WTC11 (cell line): ENCODE measurements around the gene ABCB11. TPM values are rescaled to one million over a fixed set of nuclear protein-coding genes. Genes with fewer than 3 reads are reported as not detected.

ENCODE experiments used
- ATAC-seq: fragments of 200-7000 bp; cut with Tn5 transposase; 2 replicates; pipeline ENCODE4 v1.10.0; 2021; ENCODE audit warnings: mild to moderate bottlenecking, moderate library complexity
- CTCF ChIA-PET: fragments of 300-600 bp; sonication (Branson Sonifier 250); formaldehyde crosslinking; loops from one replicate; lab custom pipeline; 2021; ENCODE audit warnings: antibody characterized with exemption; lab: Charles Lee
- POLR2A ChIA-PET: fragments of 350-600 bp; sonication (Branson Sonifier 250); formaldehyde crosslinking; loops from one replicate; lab custom pipeline; 2021; ENCODE audit warnings: antibody characterized with exemption; lab: Charles Lee
- DNase-seq: peaks from one replicate; pipeline ENCODE4 v3.0.0; 2021; ENCODE audit warnings: low spot score
- H3K27ac Mint-ChIP-seq: 2 replicates; pipeline ENCODE4 v1.8.0; 2021; ENCODE audit warnings: mixed read lengths
- H3K27me3 Mint-ChIP-seq: 2 replicates; pipeline ENCODE4 v1.8.0; 2021; ENCODE audit warnings: low read depth, mild to moderate bottlenecking, moderate library complexity, mixed read lengths
- H3K36me3 Mint-ChIP-seq: 2 replicates; pipeline ENCODE4 v1.8.0; 2021; ENCODE audit warnings: mixed read lengths
- H3K4me1 Mint-ChIP-seq: 2 replicates; pipeline ENCODE4 v1.8.0; 2022; ENCODE audit warnings: mixed read lengths
- H3K4me3 Mint-ChIP-seq: 2 replicates; pipeline ENCODE4 v1.8.0; 2021; ENCODE audit warnings: mild to moderate bottlenecking, moderate library complexity, mixed read lengths
- H3K9me3 Mint-ChIP-seq: 2 replicates; pipeline ENCODE4 v1.8.0; 2021; ENCODE audit warnings: mixed read lengths
- ATF1 ChIP-seq: sonication (generic); formaldehyde crosslinking; IDR thresholded peaks from 2 replicates; pipeline ENCODE4 v1.8.1; 2023; ENCODE audit warnings: mild to moderate bottlenecking, moderate library complexity, missing genetic modification reagents
- CBFB ChIP-seq: sonication (generic); formaldehyde crosslinking; IDR thresholded peaks from 2 replicates; pipeline ENCODE4 v1.8.1; 2022; ENCODE audit warnings: mild to moderate bottlenecking, low read depth, missing genetic modification reagents
- CREB1 ChIP-seq: sonication (generic); formaldehyde crosslinking; IDR thresholded peaks from 2 replicates; pipeline ENCODE4 v1.8.0; 2023; ENCODE audit warnings: mild to moderate bottlenecking, missing genetic modification reagents
- GTF2I ChIP-seq: fragments of 250-450 bp; sonication (Bioruptor Pico); conservative IDR thresholded peaks from 2 replicates; pipeline ENCODE4 v1.4.0; 2021; ENCODE audit warnings: mild to moderate bottlenecking
- HMGA2 ChIP-seq: fragments of 250-450 bp; sonication (Bioruptor Pico); IDR thresholded peaks from 2 replicates; pipeline ENCODE4 v1.4.0; 2021; ENCODE audit warnings: mild to moderate bottlenecking, moderate library complexity
- IRF2 ChIP-seq: sonication (generic); formaldehyde crosslinking; IDR thresholded peaks from 2 replicates; pipeline ENCODE4 v1.8.0; 2022; ENCODE audit warnings: low read depth, missing genetic modification reagents, borderline replicate concordance
- MXD4 ChIP-seq: fragments of 250-450 bp; sonication (Bioruptor Pico); IDR thresholded peaks from 2 replicates; pipeline ENCODE4 v1.8.0; 2021; ENCODE audit warnings: mild to moderate bottlenecking, moderate library complexity, borderline replicate concordance
- MYBL2 ChIP-seq: sonication (generic); formaldehyde crosslinking; IDR thresholded peaks from 2 replicates; pipeline ENCODE4 v1.8.1; 2023; ENCODE audit warnings: mild to moderate bottlenecking, moderate library complexity, missing genetic modification reagents
- NFATC4 ChIP-seq: fragments of 250-450 bp; sonication (Bioruptor Pico); IDR thresholded peaks from 2 replicates; pipeline ENCODE4 v1.9.0; 2021; ENCODE audit warnings: mild to moderate bottlenecking
- NFE2L1 ChIP-seq: sonication (generic); formaldehyde crosslinking; IDR thresholded peaks from 2 replicates; pipeline ENCODE4 v1.8.1; 2023; ENCODE audit warnings: missing genetic modification reagents
- NR1H2 ChIP-seq: sonication (generic); formaldehyde crosslinking; IDR thresholded peaks from 2 replicates; pipeline ENCODE4 v1.9.0; 2021; ENCODE audit warnings: mild to moderate bottlenecking, moderate library complexity, missing genetic modification reagents
- OVOL2 ChIP-seq: fragments of 250-450 bp; sonication (Bioruptor Pico); IDR thresholded peaks from 2 replicates; pipeline ENCODE4 v1.9.0; 2021; ENCODE audit warnings: mild to moderate bottlenecking, borderline replicate concordance
- PRRX2 ChIP-seq: fragments of 250-450 bp; sonication (Bioruptor Pico); IDR thresholded peaks from 2 replicates; pipeline ENCODE4 v1.8.0; 2021; ENCODE audit warnings: mild to moderate bottlenecking
- SP1 ChIP-seq: sonication (generic); formaldehyde crosslinking; conservative IDR thresholded peaks from 2 replicates; pipeline ENCODE4 v1.8.1; 2022; ENCODE audit warnings: missing genetic modification reagents
- TEAD1 ChIP-seq: sonication (generic); formaldehyde crosslinking; IDR thresholded peaks from 2 replicates; pipeline ENCODE4 v1.8.0; 2022; ENCODE audit warnings: mild to moderate bottlenecking, missing genetic modification reagents
- TP53 ChIP-seq: sonication (generic); formaldehyde crosslinking; IDR thresholded peaks from 2 replicates; pipeline ENCODE4 v1.8.1; 2023; ENCODE audit warnings: mild to moderate bottlenecking, missing genetic modification reagents
- ZNF138 ChIP-seq: sonication (generic); formaldehyde crosslinking; conservative IDR thresholded peaks from 2 replicates; pipeline ENCODE4 v1.8.1; 2022; ENCODE audit warnings: mild to moderate bottlenecking, moderate library complexity, missing genetic modification reagents
- ZNF416 ChIP-seq: fragments of 250-450 bp; sonication (Bioruptor Pico); IDR thresholded peaks from 2 replicates; pipeline ENCODE4 v1.9.0; 2021; ENCODE audit warnings: mild to moderate bottlenecking, inconsistent platforms
- total RNA-seq: library from RNA; stranded (reverse); gene quantifications from 3 replicates; pipeline ENCODE4 v1.2.3, GENCODE V29; 2021
- TF ChIP-seq, protein P1 (sequence below): sonication (generic); formaldehyde crosslinking; conservative IDR thresholded peaks from 2 replicates; pipeline ENCODE4 v1.8.1; 2022; ENCODE audit warnings: mild to moderate bottlenecking, missing genetic modification reagents
- TF ChIP-seq, protein P2 (sequence below): sonication (generic); formaldehyde crosslinking; IDR thresholded peaks from 2 replicates; pipeline ENCODE4 v1.8.1; 2022; ENCODE audit warnings: missing genetic modification reagents, borderline replicate concordance
- TF ChIP-seq, protein P3 (sequence below): sonication (generic); formaldehyde crosslinking; IDR thresholded peaks from 2 replicates; pipeline ENCODE4 v1.8.1; 2023; ENCODE audit warnings: mild to moderate bottlenecking, missing genetic modification reagents, moderate library complexity
- TF ChIP-seq, protein P4 (sequence below): sonication (generic); formaldehyde crosslinking; IDR thresholded peaks from 2 replicates; pipeline ENCODE4 v1.8.0; 2022; ENCODE audit warnings: mild to moderate bottlenecking, missing genetic modification reagents
- TF ChIP-seq, protein P5 (sequence below): fragments of 250-450 bp; sonication (Bioruptor Pico); IDR thresholded peaks from 2 replicates; pipeline ENCODE4 v1.8.0; 2021; ENCODE audit warnings: mild to moderate bottlenecking
- TF ChIP-seq, protein P6 (sequence below): fragments of 250-450 bp; sonication (Bioruptor Pico); IDR thresholded peaks from 2 replicates; pipeline ENCODE4 v1.9.0; 2021; ENCODE audit warnings: moderate library complexity, mild to moderate bottlenecking, inconsistent platforms, borderline replicate concordance

The ABCB11 gene
- total RNA-seq, 1 experiment from 2014 or later, result 0.77 TPM

DNA sequence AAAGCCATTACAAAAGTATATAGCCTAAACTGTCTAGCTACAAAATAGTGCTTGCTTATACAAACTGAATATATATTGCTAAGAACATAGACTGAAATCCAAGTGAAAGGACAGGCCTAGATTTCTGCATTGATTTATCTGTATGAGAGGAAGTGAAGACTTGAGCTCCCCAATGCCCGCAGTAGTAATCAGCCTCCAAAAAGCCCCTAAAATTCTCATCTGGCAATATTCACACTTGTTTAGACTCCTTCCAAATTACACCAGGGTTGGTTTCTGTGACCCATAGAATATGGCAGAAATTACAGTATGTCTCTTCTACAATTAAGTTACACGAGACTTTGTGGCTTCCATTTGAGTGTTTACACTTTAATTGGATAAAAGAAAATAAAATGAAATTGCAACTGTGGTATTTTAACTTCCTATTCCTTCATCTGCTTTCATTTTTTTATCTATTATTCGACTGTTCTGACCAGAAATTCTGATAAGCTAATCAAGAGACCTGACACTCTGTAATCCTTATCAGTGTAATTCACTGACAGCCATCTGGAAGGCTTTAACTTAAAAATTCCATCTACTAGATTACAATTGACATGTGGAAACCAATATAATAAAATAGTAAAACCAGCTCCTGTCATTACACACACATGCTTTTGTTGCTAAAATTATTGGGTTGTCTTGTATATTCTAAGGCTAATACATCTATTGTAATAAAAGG, 21.1 kb downstream of the ABCB11 start (continued):
- no peak for TF ChIP-seq NR1H2
- TF ChIP-seq MYBL2 (CRISPR knock-in tag), result no peak
- TF ChIP-seq, protein P1, sequence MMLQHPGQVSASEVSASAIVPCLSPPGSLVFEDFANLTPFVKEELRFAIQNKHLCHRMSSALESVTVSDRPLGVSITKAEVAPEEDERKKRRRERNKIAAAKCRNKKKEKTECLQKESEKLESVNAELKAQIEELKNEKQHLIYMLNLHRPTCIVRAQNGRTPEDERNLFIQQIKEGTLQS (CRISPR knock-in tag), result no peak
- TF ChIP-seq, all 79 proteins: peak for 0

DNA sequence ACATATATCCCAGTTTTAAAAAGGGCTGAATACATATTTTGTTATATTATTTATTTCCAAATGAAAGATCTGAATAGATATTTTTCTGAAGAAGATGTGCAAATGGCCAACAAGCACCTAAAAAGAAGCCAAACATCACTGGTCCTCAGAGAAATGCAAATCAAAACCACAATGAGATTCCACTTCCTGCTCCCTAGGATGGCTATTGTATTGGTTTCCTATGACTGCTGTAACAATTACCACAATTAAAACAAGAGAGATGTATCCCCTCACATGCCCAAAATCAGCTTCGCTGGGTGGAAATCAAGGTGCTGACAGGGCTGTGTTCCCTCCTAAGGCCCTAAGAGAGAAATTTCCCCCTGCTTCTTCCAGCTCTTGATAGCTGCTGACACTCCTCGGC, 23.2 kb downstream of the ABCB11 start:
- no peak for DNase-seq
- no peak for TF ChIP-seq SP1 (CRISPR knock-in tag)
- ChIA-PET CTCF (no interaction called here), POLR2A (no interaction called here)
- no peak overlapping the region for H3K27ac Mint-ChIP-seq
- no peaks in the 10 kb centered on the region for H3K36me3 Mint-ChIP-seq
- H3K4me3 Mint-ChIP-seq, result no peak overlapping the region
- H3K9me3 Mint-ChIP-seq, result peaks cover 18% of the 10 kb centered on the region
- H3K27me3 Mint-ChIP-seq, result no peaks in the 10 kb centered on the region
- peaks cover 11% of the 10 kb centered on the region for H3K4me1 Mint-ChIP-seq
- ATAC-seq, result no peak

DNA sequence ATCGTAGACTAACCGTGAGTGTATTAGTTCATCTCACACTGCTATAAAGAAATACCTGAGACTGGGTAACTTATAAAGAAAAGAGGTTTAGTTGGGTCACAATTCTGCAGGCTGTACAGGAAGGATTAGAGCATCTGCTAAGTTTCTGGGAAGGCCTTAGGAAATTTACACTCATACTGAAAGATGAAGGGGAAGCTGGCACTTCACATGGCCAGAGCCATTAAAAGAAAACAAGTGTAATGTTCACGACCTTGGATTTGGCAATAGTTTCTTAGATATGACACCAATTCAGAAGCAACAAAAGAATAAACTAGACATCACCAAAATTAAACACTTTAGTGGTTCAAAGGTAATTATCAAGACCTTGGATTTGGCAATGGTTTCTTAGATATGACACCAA, 23.8 kb downstream of the ABCB11 start:
- POLR2A ChIA-PET, result no interaction called here
- Mint-ChIP-seq H3K27me3 (no peaks in the 10 kb centered on the region), H3K4me3 (no peak overlapping the region), H3K36me3 (no peaks in the 10 kb centered on the region), H3K4me1 (peaks cover 11% of the 10 kb centered on the region)
- CTCF ChIA-PET, result no interaction called here
- no peak for DNase-seq
- ATAC-seq, result no peak
- TF ChIP-seq NFE2L1 (CRISPR knock-in tag) (no peak), HMGA2 (CRISPR knock-in tag) (no peak), CBFB (CRISPR knock-in tag) (no peak), CREB1 (CRISPR knock-in tag) (no peak), OVOL2 (CRISPR knock-in tag) (no peak), MXD4 (no peak), ATF1 (no peak), PRRX2 (CRISPR knock-in tag) (no peak), ZNF138 (CRISPR knock-in tag) (no peak), NR1H2 (no peak)
- TF ChIP-seq, protein P2, sequence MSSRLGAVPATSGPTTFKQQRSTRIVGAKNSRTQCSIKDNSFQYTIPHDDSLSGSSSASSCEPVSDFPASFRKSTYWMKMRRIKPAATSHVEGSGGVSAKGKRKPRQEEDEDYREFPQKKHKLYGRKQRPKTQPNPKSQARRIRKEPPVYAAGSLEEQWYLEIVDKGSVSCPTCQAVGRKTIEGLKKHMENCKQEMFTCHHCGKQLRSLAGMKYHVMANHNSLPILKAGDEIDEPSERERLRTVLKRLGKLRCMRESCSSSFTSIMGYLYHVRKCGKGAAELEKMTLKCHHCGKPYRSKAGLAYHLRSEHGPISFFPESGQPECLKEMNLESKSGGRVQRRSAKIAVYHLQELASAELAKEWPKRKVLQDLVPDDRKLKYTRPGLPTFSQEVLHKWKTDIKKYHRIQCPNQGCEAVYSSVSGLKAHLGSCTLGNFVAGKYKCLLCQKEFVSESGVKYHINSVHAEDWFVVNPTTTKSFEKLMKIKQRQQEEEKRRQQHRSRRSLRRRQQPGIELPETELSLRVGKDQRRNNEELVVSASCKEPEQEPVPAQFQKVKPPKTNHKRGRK (CRISPR knock-in tag), result no peak
- TF ChIP-seq, protein P3, sequence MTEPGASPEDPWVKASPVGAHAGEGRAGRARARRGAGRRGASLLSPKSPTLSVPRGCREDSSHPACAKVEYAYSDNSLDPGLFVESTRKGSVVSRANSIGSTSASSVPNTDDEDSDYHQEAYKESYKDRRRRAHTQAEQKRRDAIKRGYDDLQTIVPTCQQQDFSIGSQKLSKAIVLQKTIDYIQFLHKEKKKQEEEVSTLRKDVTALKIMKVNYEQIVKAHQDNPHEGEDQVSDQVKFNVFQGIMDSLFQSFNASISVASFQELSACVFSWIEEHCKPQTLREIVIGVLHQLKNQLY, result no peak
- TF ChIP-seq, protein P4, sequence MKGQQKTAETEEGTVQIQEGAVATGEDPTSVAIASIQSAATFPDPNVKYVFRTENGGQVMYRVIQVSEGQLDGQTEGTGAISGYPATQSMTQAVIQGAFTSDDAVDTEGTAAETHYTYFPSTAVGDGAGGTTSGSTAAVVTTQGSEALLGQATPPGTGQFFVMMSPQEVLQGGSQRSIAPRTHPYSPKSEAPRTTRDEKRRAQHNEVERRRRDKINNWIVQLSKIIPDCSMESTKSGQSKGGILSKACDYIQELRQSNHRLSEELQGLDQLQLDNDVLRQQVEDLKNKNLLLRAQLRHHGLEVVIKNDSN (CRISPR knock-in tag), result no peak
- TF ChIP-seq, all 79 proteins: peak for 0
- Mint-ChIP-seq H3K9me3 (peaks cover 22% of the 10 kb centered on the region), H3K27ac (no peak overlapping the region)

DNA sequence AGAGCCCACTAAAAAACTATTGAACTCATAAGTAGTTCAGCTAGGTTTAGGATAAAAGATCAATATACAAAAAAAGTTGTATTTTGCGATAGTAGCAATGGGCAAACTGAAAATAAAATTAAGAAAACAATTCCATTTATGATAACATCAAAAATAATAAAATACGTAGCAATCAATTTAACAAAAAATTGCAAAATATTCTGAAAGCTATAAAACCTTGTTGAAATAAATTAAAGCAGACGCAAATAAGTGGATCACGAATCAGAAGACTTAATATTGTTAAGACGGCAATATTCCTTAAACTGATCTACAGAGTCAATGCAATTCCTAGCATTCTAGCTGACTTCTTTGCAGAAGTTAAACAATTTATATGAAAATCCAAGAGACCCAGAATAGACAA, 24.5 kb downstream of the ABCB11 start:
- Mint-ChIP-seq H3K4me1 (peaks cover 11% of the 10 kb centered on the region), H3K4me3 (no peak overlapping the region), H3K27ac (no peak overlapping the region), H3K36me3 (no peaks in the 10 kb centered on the region), H3K9me3 (peaks cover 22% of the 10 kb centered on the region), H3K27me3 (no peaks in the 10 kb centered on the region)
- ChIA-PET CTCF (no interaction called here), POLR2A (no interaction called here)
- no peak for DNase-seq
- ATAC-seq, result no peak
- TF ChIP-seq IRF2 (CRISPR knock-in tag), result no peak
- TF ChIP-seq TEAD1 (CRISPR knock-in tag), result no peak
- no peak for TF ChIP-seq GTF2I (CRISPR knock-in tag)
- TF ChIP-seq, protein P5, sequence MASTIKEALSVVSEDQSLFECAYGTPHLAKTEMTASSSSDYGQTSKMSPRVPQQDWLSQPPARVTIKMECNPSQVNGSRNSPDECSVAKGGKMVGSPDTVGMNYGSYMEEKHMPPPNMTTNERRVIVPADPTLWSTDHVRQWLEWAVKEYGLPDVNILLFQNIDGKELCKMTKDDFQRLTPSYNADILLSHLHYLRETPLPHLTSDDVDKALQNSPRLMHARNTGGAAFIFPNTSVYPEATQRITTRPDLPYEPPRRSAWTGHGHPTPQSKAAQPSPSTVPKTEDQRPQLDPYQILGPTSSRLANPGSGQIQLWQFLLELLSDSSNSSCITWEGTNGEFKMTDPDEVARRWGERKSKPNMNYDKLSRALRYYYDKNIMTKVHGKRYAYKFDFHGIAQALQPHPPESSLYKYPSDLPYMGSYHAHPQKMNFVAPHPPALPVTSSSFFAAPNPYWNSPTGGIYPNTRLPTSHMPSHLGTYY (CRISPR knock-in tag), result no peak
- TF ChIP-seq ZNF416 (CRISPR knock-in tag), result no peak
- no peak for TF ChIP-seq CREB1 (CRISPR knock-in tag)
- TF ChIP-seq NFATC4, result no peak
- TF ChIP-seq, protein P2 (CRISPR knock-in tag), result no peak
- TF ChIP-seq, protein P1 (CRISPR knock-in tag), result no peak
- no peak for TF ChIP-seq TP53 (CRISPR knock-in tag)
- TF ChIP-seq, protein P6, sequence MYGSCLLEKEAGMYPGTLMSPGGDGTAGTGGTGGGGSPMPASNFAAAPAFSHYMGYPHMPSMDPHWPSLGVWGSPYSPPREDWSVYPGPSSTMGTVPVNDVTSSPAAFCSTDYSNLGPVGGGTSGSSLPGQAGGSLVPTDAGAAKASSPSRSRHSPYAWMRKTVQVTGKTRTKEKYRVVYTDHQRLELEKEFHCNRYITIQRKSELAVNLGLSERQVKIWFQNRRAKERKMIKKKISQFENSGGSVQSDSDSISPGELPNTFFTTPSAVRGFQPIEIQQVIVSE (CRISPR knock-in tag), result no peak
